Measurements from ENCODE around the gene FBXO7.

FBXO7 gene

GRCh38 chr22:32493551-32493950 lies 18.9 kb downstream of the FBXO7 start:
- Histone ChIP-seq H3K36me3 (ENCODE audit: insufficient read depth) (peaks cover 8% of the 10 kb centered on the region; the same call in 1 of the 2 replicates), H3K79me2 (ENCODE audit: insufficient read depth, low read depth) (no peaks in the 10 kb centered on the region), H3K4me3 (IDR thresholded peaks at IDR 0.05; ENCODE audit: insufficient read depth, low read depth, low read length) (no peak overlapping the region), H4K20me1 (ENCODE audit: insufficient read depth) (no peaks in the 10 kb centered on the region), H3K4me2 (no peak overlapping the region), H3K27ac (no peak overlapping the region), H3K27me3 (ENCODE audit: insufficient read depth, low read depth) (no peaks in the 10 kb centered on the region), H2AFZ (ENCODE audit: low read depth) (no peak overlapping the region), H3K4me1 (ENCODE audit: low read depth, poor library complexity, severe bottlenecking) (no peaks in the 10 kb centered on the region), H3K9ac (no peak overlapping the region)
- no peak for TF ChIP-seq CTCF (conservative IDR thresholded peaks at IDR 0.05; ENCODE audit: low read depth, low read length)

- Histone ChIP-seq H2AFZ (ENCODE audit: low read depth) (no peak overlapping the region), H3K4me2 (no peak overlapping the region), H3K27ac (no peak overlapping the region), H3K9ac (no peak overlapping the region), H3K27me3 (ENCODE audit: insufficient read depth, low read depth) (no peaks in the 10 kb centered on the region), H3K4me3 (IDR thresholded peaks at IDR 0.05; ENCODE audit: insufficient read depth, low read depth, low read length) (no peak overlapping the region), H4K20me1 (ENCODE audit: insufficient read depth) (no peaks in the 10 kb centered on the region), H3K4me1 (ENCODE audit: low read depth, poor library complexity, severe bottlenecking) (no peaks in the 10 kb centered on the region), H3K79me2 (ENCODE audit: insufficient read depth, low read depth) (no peaks in the 10 kb centered on the region), H3K36me3 (ENCODE audit: insufficient read depth) (peaks cover 3% of the 10 kb centered on the region; the same call in 1 of the 2 replicates)
- TF ChIP-seq CTCF (conservative IDR thresholded peaks at IDR 0.05; ENCODE audit: low read depth, low read length): no peak
These were observed 20.4 kb downstream of the FBXO7 start for GRCh38 chr22:32494971-32495370.

- H3K4me1 ChIP-seq (ENCODE audit: low read depth, poor library complexity, severe bottlenecking): no peaks in the 10 kb centered on the region
- H3K36me3 ChIP-seq (ENCODE audit: insufficient read depth): peaks cover 3% of the 10 kb centered on the region; the same call in 1 of the 2 replicates
- TF ChIP-seq CTCF (conservative IDR thresholded peaks at IDR 0.05; ENCODE audit: low read depth, low read length): no peak
- no peak overlapping the region for H3K9ac ChIP-seq
- H4K20me1 ChIP-seq (ENCODE audit: insufficient read depth): no peaks in the 10 kb centered on the region
- H3K27me3 ChIP-seq (ENCODE audit: insufficient read depth, low read depth): no peaks in the 10 kb centered on the region
- H3K27ac ChIP-seq: no peak overlapping the region
- H3K4me2 ChIP-seq: no peak overlapping the region
- no peak overlapping the region for H2AFZ ChIP-seq (ENCODE audit: low read depth)
- no peak overlapping the region for H3K4me3 ChIP-seq (IDR thresholded peaks at IDR 0.05; ENCODE audit: insufficient read depth, low read depth, low read length)
- H3K79me2 ChIP-seq (ENCODE audit: insufficient read depth, low read depth): no peaks in the 10 kb centered on the region
These were observed 25.1 kb downstream of the FBXO7 start for GRCh38 chr22:32499666-32500065.

- Histone ChIP-seq H3K4me2 (no peak overlapping the region), H4K20me1 (ENCODE audit: insufficient read depth) (no peaks in the 10 kb centered on the region), H3K36me3 (ENCODE audit: insufficient read depth) (peaks cover 3% of the 10 kb centered on the region; the same call in 1 of the 2 replicates), H3K9ac (no peak overlapping the region), H3K4me1 (ENCODE audit: low read depth, poor library complexity, severe bottlenecking) (no peaks in the 10 kb centered on the region), H3K27ac (no peak overlapping the region), H3K79me2 (ENCODE audit: insufficient read depth, low read depth) (no peaks in the 10 kb centered on the region), H3K4me3 (IDR thresholded peaks at IDR 0.05; ENCODE audit: insufficient read depth, low read depth, low read length) (no peak overlapping the region), H3K27me3 (ENCODE audit: insufficient read depth, low read depth) (no peaks in the 10 kb centered on the region), H2AFZ (ENCODE audit: low read depth) (no peak overlapping the region)
- no peak for TF ChIP-seq CTCF (conservative IDR thresholded peaks at IDR 0.05; ENCODE audit: low read depth, low read length)
These were observed 27.5 kb downstream of the FBXO7 start for GRCh38 chr22:32501836-32502752.
